HG03565 (cell line): ENCODE measurements around the gene CST9L.
"Not testable (repeated sequence)": the region's sequence is repeated elsewhere in the genome, so short reads cannot be mapped to it uniquely, and the experiment has no call there.

Experiments
- ATAC-seq: cut with Tn5 transposase; IDR thresholded peaks from one replicate; pipeline ENCODE4 v1.9.1; 2021; ENCODE audit warnings: mild to moderate bottlenecking, moderate library complexity; ENCODE audit not compliant: unreplicated experiment

Gene CST9L

GRCh38 chr20:23586735-23587525 lies 18.6 kb upstream of the CST9L start:
- ATAC-seq, result no peak

- no peak for ATAC-seq
Measured at GRCh38 chr20:23585808-23586734, 17.8 kb upstream of the CST9L start.

- ATAC-seq, result no peak
Measured at GRCh38 chr20:23585449-23585807, 17.1 kb upstream of the CST9L start.

GRCh38 chr20:23584434-23585199 lies 16.3 kb upstream of the CST9L start:
- no peak for ATAC-seq

- ATAC-seq, result no peak
Measured at GRCh38 chr20:23583526-23583925, 15.2 kb upstream of the CST9L start.

GRCh38 chr20:23582293-23582692 lies 14.0 kb upstream of the CST9L start:
- no peak for ATAC-seq

- ATAC-seq, result not testable (repeated sequence)
Measured at GRCh38 chr20:23581833-23582232, 13.5 kb upstream of the CST9L start.

- ATAC-seq, result no peak
Measured at GRCh38 chr20:23574977-23575376, 6.7 kb upstream of the CST9L start.

GRCh38 chr20:23570178-23570760 lies 2.0 kb upstream of the CST9L start:
- ATAC-seq, result no peak

- ATAC-seq, result no peak
Measured at GRCh38 chr20:23569570-23569969, 1.3 kb upstream of the CST9L start.

GRCh38 chr20:23568971-23569330 lies 667 bp upstream of the CST9L start:
- ATAC-seq, result no peak

- no peak for ATAC-seq
Measured at GRCh38 chr20:23566199-23566932, 1.9 kb downstream of the CST9L start.

GRCh38 chr20:23565503-23566045 lies 2.7 kb downstream of the CST9L start:
- ATAC-seq, result no peak

GRCh38 chr20:23564927-23565326 lies 3.4 kb downstream of the CST9L start:
- no peak for ATAC-seq

- no peak for ATAC-seq
Measured at GRCh38 chr20:23562721-23563342, 5.5 kb downstream of the CST9L start.

GRCh38 chr20:23554401-23554800 lies 13.9 kb downstream of the CST9L start:
- ATAC-seq, result no peak

GRCh38 chr20:23551786-23552185 lies 16.5 kb downstream of the CST9L start:
- no peak for ATAC-seq

GRCh38 chr20:23551383-23551782 lies 16.9 kb downstream of the CST9L start:
- no peak for ATAC-seq

GRCh38 chr20:23550227-23550626 lies 18.1 kb downstream of the CST9L start:
- ATAC-seq, result no peak

GRCh38 chr20:23548408-23548807 lies 19.9 kb downstream of the CST9L start:
- ATAC-seq, result no peak
